ENCODE results near the gene GOT1. TPM values are rescaled to one million over a fixed set of nuclear protein-coding genes. Genes with fewer than 3 reads are reported as not detected.

Gene GOT1
- total RNA-seq, 1 experiment from 2014 or later, result 43.9 TPM

DNA sequence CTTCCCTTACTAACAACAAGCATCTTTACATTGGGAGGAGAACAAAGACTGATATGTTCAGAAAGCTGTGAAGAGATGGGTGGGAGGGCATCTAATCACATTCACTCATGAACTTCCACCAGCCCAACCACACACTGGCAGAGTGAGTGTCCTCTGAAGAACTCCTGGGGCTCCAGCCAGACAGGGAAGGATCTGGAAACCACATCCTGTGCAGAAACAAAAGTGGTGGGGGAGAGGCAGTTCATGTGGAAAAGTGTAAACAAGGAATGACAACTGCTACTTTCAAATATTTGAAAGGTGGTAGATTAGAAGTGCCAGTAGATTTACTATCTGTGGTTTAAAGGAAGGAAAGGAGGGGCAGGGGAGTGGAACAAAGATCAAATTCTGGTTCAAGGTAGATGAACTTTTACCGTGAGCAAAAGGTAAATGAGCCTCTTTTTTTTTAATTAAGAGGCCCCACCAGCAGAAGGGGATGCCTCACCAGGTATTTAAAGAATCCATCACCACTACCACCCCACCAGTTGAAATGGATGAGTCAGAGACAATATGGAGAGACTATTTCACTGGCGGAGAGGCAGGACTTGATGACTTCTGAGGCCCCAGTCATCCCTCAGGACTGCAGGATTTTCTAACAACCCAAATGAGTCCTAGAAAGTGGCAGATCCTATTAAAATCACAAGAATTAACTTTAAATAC is 34.5 kb downstream of the GOT1 start:
- DNase-seq (ENCODE audit: low read depth), result peak; percentile 96

DNA sequence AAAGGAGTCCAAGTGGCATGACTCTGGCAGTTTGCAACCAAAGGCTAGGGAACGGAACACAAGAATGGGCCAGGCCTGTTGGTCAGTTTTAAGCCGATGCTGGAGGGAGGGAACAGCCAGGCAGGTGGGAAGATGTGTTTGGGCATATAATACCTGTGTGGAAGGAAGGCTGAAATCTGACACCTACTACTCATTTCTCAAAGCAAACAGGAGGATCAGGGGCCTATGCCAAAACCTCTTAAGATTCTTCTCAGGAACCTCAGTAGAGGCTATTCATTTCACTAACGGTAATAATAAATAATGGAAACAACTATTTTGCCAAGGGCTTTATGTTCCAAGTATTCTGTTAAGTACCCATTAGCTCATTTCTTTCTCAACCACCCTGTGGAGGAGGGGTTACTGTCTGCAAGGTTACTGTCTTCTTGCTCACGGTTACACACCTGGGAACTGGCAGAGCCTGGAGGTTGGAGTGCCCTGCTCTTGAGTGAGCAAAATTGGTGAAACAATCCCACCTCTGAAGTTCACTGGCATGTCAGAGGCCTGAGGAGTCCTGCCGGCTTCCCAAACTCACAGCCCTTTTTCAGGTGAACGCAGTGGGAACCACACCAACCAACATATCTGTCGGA is 35.5 kb downstream of the GOT1 start:
- DNase-seq (ENCODE audit: low read depth), result no peak

DNA sequence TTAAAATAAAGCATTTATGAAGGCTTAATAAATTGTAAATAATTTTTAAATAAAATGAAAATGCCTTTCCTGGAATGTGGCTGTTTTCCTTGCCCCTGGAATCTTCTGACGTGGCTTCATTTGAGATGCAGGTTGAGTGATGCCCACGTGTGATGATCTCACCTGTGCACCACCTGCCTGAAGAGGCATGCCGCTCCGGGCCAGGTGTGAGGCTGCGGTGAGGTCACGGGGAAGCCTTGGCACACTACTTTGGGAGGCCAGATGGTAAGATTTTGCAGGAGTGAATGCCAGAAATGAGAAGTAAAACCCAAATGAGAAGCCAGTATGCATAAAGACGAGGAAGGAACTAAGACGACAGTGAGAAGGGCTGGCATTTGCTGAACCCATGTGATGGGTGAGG is 36.2 kb downstream of the GOT1 start:
- DNase-seq (ENCODE audit: low read depth), result no peak

DNA sequence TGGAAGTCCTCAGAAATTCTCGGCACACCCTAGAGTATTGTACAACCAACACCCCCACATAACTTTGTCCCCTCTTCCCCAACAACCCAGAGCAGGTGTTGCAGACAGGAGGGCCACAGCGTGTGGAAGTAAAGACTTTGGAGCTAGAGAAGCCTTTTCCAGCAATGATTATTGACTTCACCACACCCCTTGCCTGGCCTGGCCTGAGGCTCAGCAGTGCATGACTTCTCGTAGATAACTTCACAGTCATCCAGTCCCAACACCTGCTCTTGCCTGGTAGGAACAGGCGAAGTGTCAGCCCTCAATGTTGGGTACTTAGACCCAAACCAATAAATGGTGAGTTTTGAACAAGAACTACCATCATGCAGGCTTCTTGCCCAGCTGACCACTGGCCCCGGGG is 36.7 kb downstream of the GOT1 start:
- no peak for DNase-seq (ENCODE audit: low read depth)

DNA sequence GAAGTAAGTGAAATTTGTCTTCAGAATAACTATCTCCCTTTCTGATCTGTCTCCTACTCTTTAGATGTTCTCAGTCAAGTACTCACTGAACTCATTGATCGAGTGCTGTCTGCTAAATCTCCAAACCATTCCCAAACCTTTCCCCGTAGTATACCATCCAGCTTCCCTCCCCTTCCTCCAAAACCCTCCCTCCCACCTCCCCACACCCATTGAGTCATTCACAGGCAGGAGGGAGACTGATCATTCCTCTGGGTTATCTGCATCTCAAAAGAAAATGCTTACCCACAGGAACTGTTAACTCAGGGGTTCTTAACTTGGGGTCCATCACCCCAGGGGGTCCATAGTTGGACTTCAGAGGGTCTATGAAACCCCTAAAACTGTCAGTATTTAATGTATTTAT is 37.4 kb downstream of the GOT1 start:
- DNase-seq (ENCODE audit: low read depth), result no peak

DNA sequence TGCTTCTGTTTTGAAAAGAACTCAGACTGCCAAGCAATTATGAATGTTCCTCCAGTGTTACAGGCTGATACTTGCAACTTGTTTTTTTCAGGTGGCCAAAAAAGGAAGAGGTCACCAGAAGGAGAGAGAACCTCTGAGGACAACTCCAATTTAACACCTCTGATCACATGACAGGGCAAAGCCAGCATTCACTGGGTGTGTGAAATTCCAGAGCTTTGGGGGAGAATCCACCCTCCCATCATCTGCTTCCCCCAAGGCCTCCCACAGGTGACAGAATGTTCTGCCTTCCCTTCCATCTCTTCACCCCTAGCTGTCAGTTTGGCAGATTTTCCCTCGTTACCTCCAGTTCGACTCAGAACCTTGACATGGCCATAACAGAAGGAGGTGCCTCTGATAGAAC is 39.1 kb downstream of the GOT1 start:
- no peak for DNase-seq (ENCODE audit: low read depth)

DNA sequence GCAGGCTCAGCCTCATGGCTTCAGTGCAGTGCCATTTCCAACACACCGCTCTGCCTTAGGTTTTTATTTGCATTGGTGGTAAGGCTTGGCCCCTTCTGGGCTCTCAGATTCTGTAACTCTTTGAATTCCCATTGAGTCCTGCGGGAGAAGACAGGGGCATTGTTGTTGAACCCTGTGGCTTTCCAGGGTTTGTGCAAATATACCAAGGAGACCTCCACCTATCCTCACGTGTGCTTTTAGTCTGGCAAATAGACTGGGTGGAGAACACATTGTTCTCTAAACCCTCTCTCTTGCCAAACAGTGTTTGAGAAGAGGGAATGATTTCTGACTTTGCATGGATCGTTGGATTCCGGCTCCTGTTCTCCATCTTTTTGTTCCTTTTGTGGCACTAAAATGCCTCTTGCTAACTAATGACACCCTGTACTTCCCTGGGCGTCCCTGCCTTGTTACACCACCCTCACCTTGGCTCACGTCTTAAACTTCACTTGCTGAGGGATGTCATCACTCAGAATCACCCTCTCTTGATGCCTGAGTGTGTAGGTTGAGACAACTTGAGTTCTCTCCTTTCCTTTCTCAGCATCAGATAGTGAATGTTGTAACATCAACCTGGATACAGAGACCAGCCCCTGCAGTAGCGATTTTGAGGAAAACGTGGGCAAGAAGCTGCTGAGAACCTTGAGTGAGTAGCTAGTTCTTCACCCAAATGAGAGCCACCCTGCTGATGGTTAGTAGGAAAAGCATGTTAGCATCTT is 40.5 kb downstream of the GOT1 start:
- no peak for DNase-seq (ENCODE audit: low read depth)

DNA sequence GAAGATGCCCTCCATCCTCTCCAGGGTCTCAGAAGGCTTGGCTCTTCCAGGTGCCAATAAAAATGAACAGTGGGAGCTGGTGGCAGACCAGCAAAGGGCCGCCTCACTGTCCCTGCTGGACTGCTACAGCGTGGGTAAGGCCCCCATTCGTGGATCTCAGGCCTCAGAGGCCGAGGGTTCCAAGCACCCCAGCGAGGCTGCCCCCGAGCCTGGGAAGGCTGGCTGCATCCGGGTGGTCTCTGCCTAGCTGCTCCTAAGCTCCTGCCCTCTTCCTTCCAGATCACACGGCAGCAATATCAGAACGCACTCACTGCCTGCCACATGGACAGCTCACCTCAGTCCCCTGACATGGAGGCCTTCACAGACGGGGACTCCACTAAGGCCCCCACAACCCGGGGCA is 42.9 kb downstream of the GOT1 start:
- DNase-seq (ENCODE audit: low read depth), result no peak

DNA sequence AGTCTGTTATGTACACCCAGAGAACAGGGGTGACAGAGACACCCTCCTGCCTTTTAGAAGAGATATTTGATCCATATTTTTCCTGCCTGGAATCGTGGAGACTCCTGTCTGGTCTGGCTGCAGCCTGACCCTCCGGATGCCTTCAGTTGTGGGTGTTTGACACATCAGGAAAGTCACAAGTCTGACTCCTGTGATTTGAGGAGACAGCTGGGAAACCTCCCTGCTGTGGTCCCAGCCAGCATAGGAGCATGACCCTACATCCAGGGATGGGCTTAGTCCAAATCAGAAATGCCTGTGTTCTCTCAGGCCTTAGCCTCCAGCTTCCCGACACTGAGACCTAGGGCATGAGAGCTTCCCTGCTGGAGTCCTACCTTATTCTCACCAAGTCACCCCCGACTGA is 43.4 kb downstream of the GOT1 start:
- no peak for DNase-seq (ENCODE audit: low read depth)

DNA sequence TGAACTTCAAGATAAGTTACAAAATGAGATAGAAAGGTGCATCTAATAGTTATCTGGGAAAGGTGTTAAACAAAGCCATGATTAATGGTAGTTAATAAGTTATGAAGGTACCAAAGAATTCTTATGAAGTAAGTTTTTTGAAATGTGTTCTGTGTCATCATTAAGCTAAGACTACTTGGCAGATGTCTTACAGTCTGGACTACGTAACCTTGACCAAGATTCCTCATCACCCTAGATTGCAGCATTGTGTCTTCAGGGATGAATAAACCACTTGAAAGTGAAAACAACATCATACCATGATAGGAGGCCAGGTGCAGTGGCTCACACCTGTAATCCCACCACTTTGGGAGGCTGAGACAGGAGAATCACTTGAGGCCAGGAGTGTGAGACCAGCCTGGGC is 48.2 kb downstream of the GOT1 start:
- DNase-seq (ENCODE audit: low read depth), result no peak

DNA sequence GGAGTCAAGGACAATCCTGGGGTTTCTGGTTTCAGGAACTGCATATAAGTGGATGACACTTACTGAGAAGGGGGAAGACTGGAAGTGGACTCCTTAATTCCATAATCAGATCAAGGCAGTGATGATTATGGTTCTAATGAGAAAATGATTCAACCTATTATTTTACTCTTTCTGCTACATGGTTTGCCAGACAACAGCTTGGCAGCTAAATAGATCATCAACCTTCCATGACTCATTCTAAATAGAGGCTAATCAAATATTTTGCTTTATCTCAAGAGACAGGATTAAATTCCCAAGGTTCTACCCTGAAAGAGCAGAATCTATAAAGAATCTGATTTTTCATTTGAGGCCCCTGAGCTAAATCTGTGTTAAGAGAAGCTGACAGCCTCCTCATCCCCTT is 55.0 kb downstream of the GOT1 start:
- DNase-seq (ENCODE audit: low read depth), result no peak

DNA sequence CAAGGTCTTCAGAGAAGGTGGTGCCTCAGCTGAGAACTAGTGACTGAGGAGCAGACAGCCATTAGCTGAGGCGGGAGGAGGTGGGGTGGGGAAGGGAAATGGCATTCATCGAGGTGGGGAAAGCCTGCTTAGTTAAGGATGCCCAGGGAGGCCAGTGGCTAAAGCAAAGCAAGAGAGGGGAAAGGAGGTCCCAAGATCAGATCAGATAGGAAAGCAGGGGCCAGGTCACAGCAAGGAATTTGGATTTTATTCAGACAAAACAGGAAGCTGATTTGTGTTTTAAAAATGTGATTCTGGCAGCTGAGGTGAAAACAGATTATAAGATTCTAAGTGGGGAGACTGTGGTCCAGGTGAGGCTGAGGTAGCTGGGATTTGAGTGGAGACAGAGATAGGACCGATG is 55.5 kb downstream of the GOT1 start:
- no peak for DNase-seq (ENCODE audit: low read depth)

DNA sequence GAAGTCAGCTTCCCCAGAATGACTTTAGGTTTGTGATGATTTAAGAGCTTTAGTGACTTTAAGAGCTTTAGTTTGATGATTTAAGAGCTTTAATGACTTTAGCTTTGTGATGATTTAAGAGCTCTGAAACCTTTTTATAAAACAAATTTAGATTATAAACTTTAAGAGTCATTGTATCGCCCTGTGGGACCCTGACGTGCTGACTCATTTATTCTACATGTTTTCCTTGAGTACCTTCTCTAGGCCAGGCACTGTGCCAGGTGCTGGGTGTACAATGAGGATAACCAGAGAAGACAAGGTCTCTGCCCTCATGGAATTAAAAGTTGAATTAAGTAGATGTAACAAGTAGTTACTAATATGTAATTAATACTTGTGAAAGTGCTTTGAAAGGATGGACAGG is 55.9 kb downstream of the GOT1 start:
- DNase-seq (ENCODE audit: low read depth), result no peak

DNA sequence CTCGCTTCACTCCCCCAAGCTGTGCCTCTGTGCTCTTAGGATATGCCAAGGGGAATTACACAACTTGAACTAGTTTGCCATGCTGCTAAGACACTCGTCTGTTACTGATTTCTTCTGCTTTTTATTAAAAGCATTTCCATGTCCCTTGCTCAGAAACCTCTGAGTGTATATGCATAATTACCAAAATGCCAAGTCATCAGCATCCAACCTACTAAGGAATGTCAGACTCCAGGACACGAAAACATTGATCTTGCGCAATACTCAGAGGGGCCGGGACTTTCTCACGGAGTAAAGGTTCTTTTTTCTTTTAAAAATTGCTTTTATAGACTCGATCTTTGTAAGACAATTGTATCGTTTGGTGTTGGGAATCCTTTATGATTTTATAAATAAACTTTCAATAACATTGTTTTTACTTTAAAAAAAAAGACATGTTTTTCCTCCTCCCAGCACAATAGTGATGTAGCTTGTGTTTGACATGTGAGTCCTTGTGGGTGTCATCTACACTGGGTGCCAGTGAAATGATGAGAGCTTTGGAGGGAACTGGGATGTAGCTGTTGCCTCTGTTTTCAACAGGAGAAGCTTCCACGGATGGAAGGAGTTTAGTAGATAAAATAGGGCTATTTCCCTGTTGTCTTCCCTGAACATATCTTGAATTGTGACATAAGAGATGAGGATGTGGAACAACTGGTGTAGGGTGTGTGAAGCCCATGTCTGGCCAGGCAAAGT is 57.7 kb downstream of the GOT1 start:
- no peak for DNase-seq (ENCODE audit: low read depth)

DNA sequence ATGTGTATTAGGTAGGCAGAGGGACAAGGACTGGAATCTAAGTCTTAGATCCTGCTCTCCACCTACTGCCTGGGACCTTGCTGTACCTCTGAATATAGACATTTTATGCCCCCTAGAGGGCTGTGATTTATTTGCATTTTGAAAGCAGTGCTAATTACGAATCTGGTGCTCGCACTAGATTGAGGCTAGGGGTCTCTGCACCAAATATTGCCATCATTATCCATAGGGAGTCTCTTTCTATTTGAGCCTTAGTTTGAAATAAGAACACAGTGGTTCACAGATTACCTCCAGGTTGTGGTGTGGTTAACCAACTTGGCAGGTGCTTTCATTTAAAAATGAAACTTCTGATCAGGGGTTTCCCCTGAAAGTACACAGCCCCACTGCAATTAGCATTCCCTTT is 59.4 kb downstream of the GOT1 start:
- peak; percentile 27 for DNase-seq (ENCODE audit: low read depth)

DNA sequence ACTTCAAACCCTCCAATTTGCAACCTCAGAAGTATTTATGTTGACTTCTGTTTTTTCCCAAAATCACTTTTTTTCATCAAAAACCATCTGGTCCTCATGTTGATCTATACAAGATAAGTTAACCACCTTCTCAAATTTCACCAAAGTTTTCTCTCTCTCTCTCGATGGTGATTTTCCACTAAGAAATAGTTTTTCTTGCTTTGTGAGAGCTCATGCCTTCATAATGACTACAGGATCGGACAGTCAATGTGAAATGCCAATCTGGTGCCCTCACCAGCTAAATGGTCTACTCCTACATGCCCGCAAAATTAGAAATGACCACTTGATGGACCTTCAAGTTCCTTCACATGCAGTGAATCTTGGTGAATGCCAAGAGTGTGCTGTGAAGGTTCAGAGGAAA is 60.9 kb downstream of the GOT1 start:
- DNase-seq (ENCODE audit: low read depth), result no peak

DNA sequence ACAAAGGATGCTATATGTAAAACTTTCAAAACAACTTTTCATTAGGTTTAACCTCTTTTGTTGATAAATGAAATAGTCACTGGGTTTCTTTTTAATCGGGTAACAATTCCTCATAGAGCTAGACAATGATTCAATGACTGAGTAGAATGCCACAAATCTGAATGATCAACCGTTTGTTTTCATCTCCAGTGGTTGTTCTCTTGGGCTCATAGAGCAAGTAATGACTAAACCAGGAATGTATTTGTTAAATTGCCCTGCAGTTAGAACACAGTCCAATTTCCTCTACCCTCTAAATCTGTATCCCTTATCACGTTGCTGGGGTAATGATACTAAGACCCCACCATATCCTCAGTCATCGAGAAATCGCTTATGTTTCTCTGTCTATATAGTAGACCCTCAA is 61.3 kb downstream of the GOT1 start:
- no peak for DNase-seq (ENCODE audit: low read depth)

DNA sequence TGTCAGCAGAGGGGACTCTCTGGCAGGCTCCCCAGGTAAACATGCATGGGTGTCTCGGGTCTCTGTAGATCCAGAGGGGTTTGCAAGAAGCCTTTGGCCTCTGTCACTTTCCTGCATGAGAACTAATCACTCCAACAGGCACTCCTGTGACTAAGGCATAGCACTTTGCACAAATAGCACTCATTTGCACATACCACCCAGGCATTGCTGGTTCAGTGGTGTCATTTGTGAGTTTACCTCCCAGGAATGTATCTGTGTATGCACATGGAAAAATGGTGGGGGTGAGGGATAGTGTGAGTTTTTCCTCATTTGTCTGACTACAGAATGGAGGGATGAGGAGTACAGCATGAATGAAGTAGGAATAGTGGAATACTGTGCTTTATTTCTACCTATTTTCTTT is 61.8 kb downstream of the GOT1 start:
- DNase-seq (ENCODE audit: low read depth), result no peak

DNA sequence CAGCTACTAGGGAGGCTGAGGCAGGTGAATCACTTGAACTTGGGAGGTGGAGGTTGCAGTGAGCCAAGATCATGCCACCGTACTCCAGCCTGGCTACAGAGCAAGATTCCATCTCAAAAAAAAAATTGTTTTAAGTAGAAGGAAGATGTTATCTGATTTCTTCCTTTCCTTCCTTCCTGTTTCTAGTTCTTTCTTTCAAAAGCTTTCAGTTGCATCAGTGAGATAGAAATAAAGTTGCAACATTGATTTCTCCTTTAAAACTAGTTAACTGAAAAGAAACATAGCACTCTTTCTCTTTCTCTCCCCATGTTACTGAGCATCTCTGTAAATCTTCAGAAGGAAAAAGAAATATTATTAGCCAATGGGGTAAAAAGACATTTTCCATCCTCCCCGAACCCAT is 63.8 kb downstream of the GOT1 start:
- DNase-seq (ENCODE audit: low read depth), result no peak

DNA sequence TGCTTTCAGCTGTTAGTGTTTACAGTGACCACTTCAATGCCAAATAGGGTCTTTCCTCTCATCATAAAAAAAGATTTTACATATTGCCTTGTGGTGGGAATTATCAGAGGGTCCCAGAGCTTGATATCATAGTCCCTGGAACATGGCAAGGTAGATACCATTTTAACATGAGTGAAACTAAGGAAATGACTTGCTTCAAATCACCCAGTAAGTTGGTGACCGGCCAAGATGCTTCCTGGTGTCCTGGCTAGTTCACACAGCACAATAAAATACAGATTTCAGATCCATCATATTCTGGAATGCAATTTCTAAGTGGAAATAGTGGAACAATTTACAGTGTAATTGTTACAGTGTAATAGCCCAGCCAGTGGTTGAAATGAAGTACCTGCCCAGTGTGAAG is 64.7 kb downstream of the GOT1 start:
- DNase-seq (ENCODE audit: low read depth), result no peak

DNA sequence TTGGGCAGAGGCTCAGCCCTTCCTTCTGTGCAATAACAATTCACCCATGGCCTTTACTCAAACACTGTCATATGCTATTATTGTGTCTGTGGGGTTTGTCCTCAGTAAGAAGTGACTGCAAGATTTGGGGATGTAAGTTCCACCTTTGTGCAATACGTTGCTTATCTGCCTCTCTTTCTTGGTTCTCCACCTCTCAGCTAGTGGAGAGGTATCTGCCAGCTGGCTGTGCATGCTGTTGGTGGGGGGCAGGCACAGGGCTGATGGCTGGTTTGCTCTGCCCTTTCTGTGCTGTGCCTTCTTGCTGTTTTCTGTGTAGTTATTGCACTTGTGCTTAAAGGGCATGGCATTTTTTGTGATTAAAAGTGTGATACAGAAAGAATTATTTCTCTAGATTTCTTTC is 65.1 kb downstream of the GOT1 start:
- no peak for DNase-seq (ENCODE audit: low read depth)

DNA sequence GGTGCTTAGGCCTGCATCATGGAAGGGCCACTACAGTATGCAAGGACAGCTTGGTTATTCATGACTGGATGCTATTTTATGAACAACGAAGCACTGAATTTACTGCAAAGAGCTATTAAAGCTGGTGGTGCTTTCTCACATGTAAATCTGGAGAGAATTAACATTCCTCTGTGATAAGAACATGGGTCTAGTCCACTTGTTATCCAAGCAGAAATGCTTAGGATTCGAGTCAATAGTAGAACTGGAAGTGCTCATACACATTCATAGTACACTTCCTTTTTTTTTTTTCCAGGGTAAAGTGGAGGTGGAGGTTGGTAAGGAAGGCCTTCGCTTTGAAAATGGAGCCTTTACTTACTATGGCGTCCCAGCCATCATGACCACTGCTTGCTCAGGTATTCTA is 66.3 kb downstream of the GOT1 start:
- DNase-seq (ENCODE audit: low read depth), result no peak
